Measurements from ENCODE around the gene NBEAL2. TPM values are rescaled to one million over a fixed set of nuclear protein-coding genes. Genes with fewer than 3 reads are reported as not detected.

Gene NBEAL2
- total and polyA plus RNA-seq, 2 of the 8 experiments (the other 6 are each of a cell fraction or from before 2014, with no cell fraction given) = 27.3 to 46.9 TPM

DNA sequence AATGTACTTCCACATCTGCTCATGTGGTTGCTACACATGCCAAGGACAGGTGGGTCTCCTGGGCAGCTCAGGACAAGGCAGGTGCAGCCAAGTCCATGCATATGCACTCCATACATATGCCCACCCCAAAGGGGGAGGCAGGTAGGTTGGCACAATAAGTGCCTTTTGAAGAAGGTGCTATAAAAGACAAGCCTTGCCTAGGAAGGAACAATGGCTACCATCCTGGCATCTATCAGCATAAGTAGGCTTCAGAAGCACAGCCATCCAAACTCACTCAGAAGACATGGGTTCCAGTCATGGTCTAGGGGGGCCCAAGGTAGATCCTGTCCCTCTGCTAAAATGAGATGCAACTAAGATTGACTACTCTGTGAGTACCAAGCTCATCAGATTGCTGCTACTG lies 34.6 kb downstream of the NBEAL2 start:
- Histone ChIP-seq H2AK5ac (ENCODE audit: low read depth, low read length) (no peak overlapping the region), H3K18ac (ENCODE audit: extremely low read depth, low read length) (no peak overlapping the region), H3K79me1 (ENCODE audit: low read depth, low read length) (no peaks in the 10 kb centered on the region; the same call in 1 of the 2 replicates), H4K91ac (replicated peaks; ENCODE audit: insufficient read length, low read length) (no peak overlapping the region), H3K56ac (replicated peaks; ENCODE audit: insufficient read length, low read depth, low read length) (no peak overlapping the region), H3K4ac (replicated peaks; ENCODE audit: insufficient read length, low read depth, low read length) (no peak overlapping the region), H4K5ac (ENCODE audit: insufficient read length, low read depth, low read length) (no peak overlapping the region), H2BK20ac (ENCODE audit: low read length) (no peak overlapping the region), H3K9ac (replicated peaks in 1 of 4; ENCODE audit: extremely low read depth in 1 of 4, low read depth in 3 of 4, low read length in 3 of 4) (no peak overlapping the region), H3K23ac (ENCODE audit: insufficient read length) (no peak overlapping the region), H4K20me1 (replicated peaks in 1 of 2; ENCODE audit: control insufficient read depth in 1 of 2, insufficient read depth in 2 of 2, low read length in 2 of 2) (no peaks in the 10 kb centered on the region), H2BK5ac (ENCODE audit: low read depth, low read length) (peak overlapping the region; percentile 15; the same call in 1 of the 2 replicates), H2BK120ac (replicated peaks; ENCODE audit: low read depth, low read length) (no peak overlapping the region), H3K4me2 (ENCODE audit: insufficient read depth in 1 of 2, low read depth in 2 of 2, low read length in 2 of 2) (no peak overlapping the region), H3K27ac (ENCODE audit: low read depth, low read length) (no peak overlapping the region), H3K79me2 (ENCODE audit: control insufficient read depth in 1 of 2, insufficient read depth in 2 of 2, low read length in 2 of 2) (no peaks in the 10 kb centered on the region), H3K4me3 (ENCODE audit: extremely low read depth in 1 of 4, insufficient read depth in 2 of 4, low read depth in 3 of 4, low read length in 4 of 4) (no peak overlapping the region), H3K9me3 (ENCODE audit: insufficient read depth in 2 of 2, low read depth in 1 of 2, low read length in 1 of 2) (no peaks in the 10 kb centered on the region), H3K23me2 (ENCODE audit: low read depth, low read length) (peaks cover 3% of the 10 kb centered on the region; the same call in 1 of the 2 replicates), H2BK15ac (ENCODE audit: low read length) (no peak overlapping the region), H3K36me3 (ENCODE audit: control insufficient read depth in 2 of 4, insufficient read depth in 4 of 4, low read length in 3 of 4) (peaks cover 0 to 23% (median 13%) of the 10 kb centered on the region in 4 experiments; a peak in 5 of 8 replicates), H4K8ac (ENCODE audit: extremely low read depth, insufficient read depth, low read length) (no peak overlapping the region), H3K14ac (ENCODE audit: insufficient read length) (no peak overlapping the region), H3K4me1 (replicated peaks in 1 of 4; ENCODE audit: control insufficient read depth in 3 of 4, insufficient read depth in 4 of 4, low read length in 3 of 4) (peaks cover 2 to 9% (median 5%) of the 10 kb centered on the region in 4 experiments), H2BK12ac (ENCODE audit: low read depth, low read length) (no peak overlapping the region), H3K27me3 (replicated peaks in 1 of 4; ENCODE audit: control insufficient read depth in 3 of 4, extremely low read depth in 1 of 4, insufficient read depth in 3 of 4, low read length in 3 of 4) (no peaks in the 10 kb centered on the region), H2AFZ (ENCODE audit: low read length) (no peak overlapping the region)
- DNase-seq (ENCODE audit: low read depth in 1 of 2, low spot score in 2 of 2) (no peak), FAIRE-seq (no peak)
- ChIA-PET POLR2A (ENCODE audit: partially characterized antibody) (no interaction called here), CTCF (ENCODE audit: partially characterized antibody) (interaction anchor here (0.5 to 1.1 kb wide), 3 partner anchors 8 to 81 kb away, joined by 3 to 4 read pairs (median 3); no protein-coding TSS in a partner anchor)
- TF ChIP-seq SIN3A (conservative IDR thresholded peaks at IDR 0.05 in 1 of 2, IDR thresholded peaks at IDR 0.05 in 1 of 2; ENCODE audit: low read depth in 1 of 2, low read length in 2 of 2) (no peak), NRF1 (IDR thresholded peaks at IDR 0.05; ENCODE audit: low read depth, low read length) (no peak), HDAC2 (IDR thresholded peaks at IDR 0.05; ENCODE audit: borderline replicate concordance in 1 of 2, low read depth in 2 of 2, low read length in 2 of 2) (no peak), FOSL1 (IDR thresholded peaks at IDR 0.05; ENCODE audit: insufficient read depth, low read depth, low read length) (no peak), TAF1 (IDR thresholded peaks at IDR 0.05; ENCODE audit: low read depth, low read length) (no peak), SRF (IDR thresholded peaks at IDR 0.05; ENCODE audit: low read depth, low read length) (no peak), POU5F1 (IDR thresholded peaks at IDR 0.05; ENCODE audit: low read depth, low read length) (no peak), RFX5 (IDR thresholded peaks at IDR 0.05; ENCODE audit: borderline replicate concordance, low read depth, low read length) (no peak), CEBPB (IDR thresholded peaks at IDR 0.05; ENCODE audit: low read depth, low read length) (no peak)
- TF ChIP-seq, protein P1, sequence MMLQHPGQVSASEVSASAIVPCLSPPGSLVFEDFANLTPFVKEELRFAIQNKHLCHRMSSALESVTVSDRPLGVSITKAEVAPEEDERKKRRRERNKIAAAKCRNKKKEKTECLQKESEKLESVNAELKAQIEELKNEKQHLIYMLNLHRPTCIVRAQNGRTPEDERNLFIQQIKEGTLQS (IDR thresholded peaks at IDR 0.05; ENCODE audit: insufficient read depth, low read depth, low read length) = no peak
